Measurements from ENCODE around the gene TNIP1. TPM values are rescaled to one million over a fixed set of nuclear protein-coding genes. Genes with fewer than 3 reads are reported as not detected.

Gene TNIP1
- total RNA-seq, 1 donor from 2014 or later = 87.9 TPM

DNA sequence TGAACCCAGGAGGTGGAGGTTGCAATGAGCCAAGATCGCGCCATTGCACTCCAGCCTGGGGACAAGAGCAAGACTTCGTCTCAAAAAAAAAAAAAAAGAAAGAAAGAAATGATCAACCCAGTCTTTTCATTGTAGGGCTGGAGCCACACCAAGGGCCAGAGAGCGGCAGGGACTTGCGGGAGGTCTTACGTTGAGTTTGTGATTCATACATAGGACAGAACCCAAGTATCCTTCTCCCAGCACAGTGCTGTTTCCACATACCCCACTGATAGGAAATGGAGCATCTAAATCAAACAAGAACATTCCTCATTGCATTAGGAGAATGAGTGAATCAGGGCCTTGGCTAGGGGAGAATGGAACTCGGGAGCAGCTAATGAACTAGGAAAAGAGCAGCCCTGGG lies 3.5 kb upstream of the TNIP1 start:
- DNase-seq (ENCODE audit: low read depth, low spot score) = no peak

DNA sequence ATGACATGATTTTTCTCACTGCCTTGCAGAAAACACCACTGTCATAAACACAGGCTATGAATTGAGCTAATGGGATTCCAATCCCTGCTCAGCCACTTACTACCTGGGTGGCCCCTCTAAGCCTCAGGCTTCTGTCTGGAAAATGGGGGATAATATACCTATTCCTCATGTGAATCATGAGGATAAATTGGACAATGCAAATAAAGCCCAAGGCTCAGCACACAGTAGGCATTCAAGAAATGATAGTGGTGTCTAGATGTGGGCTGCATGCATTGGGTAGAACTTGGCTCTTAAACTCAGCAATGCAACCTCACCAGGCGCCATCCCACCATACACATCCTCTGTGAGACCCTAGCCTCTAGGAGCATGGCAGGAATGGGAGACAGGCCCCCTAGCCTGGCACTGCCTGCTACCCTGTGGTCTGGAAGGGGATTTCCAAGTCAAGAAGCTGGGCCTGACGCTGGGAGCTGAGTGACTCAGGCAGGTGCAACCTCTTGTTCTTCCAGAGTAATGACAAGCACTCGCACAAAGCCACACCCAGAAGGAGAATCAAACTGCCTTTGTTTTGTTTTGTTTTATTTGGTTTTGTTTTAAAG lies 2.3 kb upstream of the TNIP1 start:
- DNase-seq (ENCODE audit: low read depth, low spot score) = no peak

DNA sequence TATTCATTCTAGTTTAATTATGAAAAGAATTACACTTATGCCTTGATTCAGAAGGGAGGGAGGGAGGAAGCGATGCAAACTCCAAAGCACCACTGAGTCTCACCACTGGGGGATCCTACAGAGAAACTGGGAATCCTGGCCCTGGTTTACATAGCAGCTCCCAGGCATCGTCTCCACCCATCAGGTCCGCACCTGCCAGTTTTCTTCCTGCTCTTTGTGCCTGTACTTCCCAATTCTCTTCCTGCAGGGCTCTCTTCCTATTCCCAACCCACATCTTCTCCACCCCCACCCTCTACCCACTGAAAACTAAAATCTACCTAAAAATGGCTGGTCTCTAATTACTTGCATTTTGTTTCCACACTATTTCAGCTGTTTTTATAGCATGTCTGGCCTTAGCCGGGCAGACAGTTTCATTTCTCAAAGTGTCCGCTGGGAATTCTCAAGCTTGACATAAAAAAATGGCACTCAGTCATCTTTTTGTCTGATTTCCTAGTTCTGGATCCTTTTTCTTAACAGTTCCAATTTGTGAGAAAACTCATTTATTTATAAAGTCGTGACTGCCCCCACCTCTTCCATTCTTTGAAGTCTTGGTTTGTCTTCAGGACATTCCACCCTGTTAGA lies 1.6 kb upstream of the TNIP1 start:
- DNase-seq (ENCODE audit: low read depth, low spot score) = no peak

DNA sequence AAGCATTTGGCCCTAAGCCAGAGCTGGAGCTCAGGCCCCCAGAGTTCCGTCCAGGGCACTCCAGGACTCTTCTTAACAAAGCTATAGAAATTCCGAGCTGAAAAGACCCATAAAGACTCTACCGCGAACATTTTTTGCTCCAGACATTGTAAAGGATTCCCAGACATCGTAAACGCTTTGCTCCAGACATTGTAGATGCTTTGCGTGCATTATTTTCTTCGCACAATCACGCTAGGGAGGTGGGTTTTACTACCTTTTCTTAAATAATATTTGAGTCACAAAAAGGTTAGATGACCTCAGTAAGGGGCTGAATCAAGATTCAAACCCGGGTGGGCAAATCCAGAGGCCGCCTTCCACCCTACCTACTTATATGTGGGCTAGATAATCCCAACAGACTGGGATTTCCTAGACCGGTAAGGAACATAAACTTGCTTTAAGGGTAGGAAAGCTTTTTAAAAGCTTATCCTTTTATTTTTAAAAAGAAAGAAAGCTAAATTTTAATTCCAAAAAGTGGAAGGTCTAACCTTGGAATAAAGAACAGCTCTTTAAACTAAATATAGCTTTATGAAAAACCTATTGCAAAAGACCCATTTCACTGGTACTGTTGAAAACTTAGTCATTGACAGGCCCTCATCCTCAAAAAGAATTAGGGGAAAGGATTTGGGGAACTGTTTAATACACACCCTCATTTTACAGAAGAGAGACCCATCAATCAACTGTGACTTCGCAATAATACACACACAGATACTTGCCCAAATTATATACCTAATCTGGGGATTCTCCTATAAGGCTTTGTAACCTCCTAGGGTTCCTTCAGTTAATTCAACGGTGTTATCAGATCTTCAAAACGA lies 822 bp upstream of the TNIP1 start:
- DNase-seq (ENCODE audit: low read depth, low spot score) = no peak

DNA sequence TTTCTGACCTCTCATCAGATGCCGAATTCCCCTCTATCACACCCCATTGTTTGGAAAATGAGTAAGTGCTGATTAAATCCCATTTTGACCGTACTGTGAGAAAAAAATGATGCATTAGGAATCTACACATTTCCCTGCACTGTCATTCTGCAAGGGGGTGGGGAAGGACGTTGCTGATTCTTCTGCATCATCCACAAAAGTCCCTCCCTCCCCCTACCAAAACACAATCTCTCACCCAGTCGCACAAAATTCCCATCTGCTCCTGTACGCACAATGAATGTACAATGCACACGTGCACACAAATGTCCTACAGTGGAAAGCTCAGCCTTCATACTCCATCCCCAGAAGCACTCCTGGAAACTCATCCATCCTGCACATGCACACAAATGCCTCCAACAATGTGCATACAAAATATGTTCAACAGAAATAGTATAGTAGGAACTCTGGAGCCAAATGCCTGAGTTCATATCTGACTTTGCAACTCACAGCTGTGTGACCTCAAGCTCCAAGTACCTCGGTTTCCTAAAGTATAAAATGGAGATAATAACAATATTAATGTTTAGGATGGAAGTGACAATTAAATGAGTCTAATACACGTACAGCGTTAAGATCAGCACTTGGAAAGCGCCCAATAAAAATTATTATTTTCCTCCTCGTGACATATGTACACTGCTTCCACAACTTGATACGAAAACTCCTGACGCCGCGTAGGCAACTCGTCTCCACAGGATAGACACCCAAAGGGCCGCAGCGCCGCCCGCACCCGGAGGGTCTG lies 809 bp downstream of the TNIP1 start:
- DNase-seq (ENCODE audit: low read depth, low spot score) = no peak

DNA sequence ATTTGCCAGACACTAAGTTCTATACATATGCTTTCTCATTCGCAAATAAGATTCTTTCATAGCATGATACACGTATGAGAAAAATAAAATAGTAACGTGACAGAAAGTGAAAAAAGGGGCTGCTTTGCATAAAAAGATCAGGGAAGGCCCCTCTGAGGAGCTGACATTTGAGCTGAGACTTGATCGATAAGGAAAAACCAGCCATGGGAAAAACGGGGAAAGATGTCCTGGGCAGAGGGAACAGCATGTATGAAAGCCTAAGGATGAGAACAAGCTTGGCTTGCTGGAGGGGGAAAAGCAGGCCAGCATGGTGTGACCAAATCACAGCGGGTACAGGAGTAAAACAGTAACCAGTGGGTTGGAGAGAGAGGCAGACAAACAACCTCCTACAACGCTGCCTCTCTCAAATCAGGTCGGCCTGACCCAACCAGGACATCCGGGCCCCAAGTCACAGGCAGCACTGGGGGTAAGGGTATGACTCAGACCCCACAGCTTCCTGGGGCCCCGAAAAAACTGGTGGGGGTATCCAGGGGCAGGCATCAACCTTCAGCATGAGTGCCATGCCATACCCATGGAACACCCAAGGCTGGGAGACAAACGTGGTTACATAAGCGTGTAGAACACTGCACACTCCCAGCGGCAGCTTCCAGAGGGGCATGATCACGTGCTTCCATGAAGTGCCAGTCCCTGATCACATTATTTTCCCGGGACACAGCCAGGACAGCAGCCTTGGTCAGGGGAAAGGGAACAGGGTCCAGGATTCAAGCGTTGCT lies 2.2 kb downstream of the TNIP1 start:
- DNase-seq (ENCODE audit: low read depth, low spot score) = no peak

DNA sequence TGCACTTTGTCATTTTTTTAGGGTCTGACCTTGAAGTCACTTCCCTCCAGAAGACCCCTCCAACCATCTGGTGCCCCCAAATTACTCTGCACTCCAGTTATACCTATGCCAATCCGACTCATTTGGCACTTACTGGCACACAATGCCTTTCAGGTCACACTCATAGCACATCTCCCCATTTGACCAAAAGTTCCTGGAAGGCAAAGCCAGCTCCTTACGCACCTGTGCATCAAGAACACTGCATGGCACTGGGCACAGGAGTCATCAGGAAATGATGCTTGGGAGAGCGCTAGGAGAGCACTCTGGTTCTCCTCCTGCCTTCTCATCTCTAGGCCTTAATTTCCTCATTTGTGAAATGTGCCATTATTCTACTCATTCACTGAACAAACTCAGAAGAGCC lies 2.9 kb downstream of the TNIP1 start:
- DNase-seq (ENCODE audit: low read depth, low spot score) = no peak

DNA sequence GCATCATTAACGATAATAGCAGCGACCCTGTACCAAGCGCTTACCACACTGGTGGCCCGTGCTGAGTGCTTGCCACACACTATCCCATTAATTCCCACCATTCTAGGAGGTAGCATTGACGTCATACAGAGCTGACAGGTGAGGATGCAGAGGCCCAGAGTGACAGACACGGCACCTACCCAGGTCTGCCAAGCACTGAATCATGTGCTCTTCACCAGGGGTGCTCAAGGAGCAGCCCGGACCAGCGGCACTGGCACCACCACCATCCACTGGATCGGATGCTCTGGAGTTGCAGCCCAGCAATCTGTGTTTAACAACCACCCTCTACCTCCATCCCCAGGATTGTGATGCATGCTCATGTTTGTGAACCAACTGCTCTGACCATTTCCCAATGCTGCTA lies 3.4 kb downstream of the TNIP1 start:
- no peak for DNase-seq (ENCODE audit: low read depth, low spot score)

DNA sequence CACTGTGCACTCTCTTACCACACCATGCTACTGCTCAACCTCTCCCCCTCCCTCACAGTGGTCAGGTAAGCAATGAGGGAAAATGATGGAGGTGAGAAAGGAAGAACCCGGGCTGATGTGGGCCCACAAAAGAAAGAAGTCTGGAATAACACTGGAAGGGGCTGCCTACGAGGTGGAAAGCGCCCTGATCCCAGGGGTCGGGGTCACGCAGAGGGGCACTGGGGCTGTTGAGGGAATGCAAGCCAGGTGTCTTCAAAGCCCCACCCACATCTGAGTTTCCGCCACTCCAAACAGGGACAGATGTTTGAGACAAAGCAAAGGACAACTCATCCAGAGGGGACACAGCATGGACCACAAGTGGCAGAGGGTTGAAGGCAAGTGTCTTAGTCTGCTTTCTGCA lies 4.2 kb downstream of the TNIP1 start:
- no peak for DNase-seq (ENCODE audit: low read depth, low spot score)

DNA sequence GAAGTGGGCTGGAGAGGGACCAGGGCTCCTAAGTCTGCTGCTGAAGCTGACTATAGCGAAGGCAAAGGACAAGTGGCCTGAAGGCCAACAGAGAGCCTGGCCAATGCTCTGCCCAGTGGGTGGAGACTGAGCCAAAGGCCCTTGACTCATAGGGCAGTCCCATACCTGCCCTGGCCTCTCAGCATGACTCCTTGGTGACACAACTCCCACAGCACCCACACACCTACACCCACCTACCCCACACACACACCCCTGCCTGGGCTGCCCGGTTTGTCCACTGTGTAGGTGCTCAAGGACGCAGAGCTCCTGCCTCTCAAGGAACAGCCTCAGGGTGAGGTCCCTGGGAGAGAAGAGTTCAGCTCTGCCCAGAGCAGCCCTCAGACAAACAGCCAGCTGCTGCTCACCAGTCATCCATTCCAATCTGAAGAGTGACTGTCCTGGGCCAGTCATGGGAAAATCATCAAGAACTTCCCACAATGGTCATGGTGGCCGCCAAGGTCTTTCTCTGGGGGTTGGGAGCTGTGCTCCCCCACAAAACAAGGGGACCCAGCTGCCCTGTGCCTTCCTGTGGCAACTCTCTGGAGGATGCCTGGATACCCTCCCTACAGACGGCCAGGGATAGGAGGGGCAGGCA lies 5.0 kb downstream of the TNIP1 start:
- no peak for DNase-seq (ENCODE audit: low read depth, low spot score)

DNA sequence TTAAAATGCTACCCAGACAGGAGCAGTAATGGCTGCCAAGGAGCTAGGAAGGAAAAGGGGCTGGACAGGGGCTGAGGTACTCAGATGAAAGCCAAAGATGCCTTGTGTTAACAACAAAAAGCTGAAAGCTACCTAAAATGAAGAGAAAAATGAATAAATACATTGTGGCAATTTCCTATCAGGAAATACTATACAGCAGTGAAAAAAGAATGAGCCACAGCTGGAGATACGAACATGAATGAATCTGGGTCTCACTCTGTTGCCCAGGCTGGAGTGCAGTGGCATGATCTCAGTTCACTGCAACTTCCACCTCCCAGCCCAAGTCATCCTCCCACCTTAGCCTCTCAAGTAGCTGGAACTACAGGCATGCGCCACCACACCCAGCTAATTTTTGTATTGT lies 6.3 kb downstream of the TNIP1 start:
- DNase-seq (ENCODE audit: low read depth, low spot score) = no peak

DNA sequence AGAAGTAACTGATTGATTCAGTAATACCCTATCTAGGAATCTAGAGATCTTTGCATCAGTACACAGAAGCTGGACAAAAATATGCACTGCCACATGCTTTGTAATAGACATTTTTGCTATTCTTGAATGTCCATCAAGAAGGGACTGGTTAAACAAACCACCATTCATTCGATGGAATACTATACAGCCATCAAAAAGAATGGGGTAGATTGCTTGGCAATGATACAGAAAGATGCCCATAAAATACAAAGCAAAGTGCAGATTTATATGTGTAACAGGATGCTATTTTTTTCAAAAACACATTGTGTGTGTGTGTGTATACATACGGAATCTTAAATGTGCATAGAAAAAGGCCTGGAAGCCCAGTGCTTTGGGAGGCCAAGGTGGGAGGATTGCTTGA lies 7.6 kb downstream of the TNIP1 start:
- no peak for DNase-seq (ENCODE audit: low read depth, low spot score)

DNA sequence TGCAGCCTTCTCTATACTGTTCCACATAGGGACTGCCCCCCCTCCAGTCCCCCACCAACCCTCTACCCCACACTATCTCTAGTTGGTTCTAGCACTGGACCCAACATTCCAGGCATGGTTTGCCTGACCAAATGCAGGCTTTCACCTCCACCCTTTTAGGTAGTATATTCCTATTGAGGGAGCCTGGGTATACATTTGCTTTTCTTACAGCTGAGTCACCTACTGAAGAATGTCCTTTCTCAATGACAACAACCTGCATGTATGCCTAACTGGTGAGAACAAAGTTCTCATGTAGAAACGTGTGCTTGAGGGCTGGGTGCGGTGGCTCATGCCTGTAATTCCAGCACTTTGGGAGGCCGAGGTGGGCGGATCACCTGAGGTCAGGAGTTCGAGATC lies 8.2 kb downstream of the TNIP1 start:
- DNase-seq (ENCODE audit: low read depth, low spot score) = no peak

DNA sequence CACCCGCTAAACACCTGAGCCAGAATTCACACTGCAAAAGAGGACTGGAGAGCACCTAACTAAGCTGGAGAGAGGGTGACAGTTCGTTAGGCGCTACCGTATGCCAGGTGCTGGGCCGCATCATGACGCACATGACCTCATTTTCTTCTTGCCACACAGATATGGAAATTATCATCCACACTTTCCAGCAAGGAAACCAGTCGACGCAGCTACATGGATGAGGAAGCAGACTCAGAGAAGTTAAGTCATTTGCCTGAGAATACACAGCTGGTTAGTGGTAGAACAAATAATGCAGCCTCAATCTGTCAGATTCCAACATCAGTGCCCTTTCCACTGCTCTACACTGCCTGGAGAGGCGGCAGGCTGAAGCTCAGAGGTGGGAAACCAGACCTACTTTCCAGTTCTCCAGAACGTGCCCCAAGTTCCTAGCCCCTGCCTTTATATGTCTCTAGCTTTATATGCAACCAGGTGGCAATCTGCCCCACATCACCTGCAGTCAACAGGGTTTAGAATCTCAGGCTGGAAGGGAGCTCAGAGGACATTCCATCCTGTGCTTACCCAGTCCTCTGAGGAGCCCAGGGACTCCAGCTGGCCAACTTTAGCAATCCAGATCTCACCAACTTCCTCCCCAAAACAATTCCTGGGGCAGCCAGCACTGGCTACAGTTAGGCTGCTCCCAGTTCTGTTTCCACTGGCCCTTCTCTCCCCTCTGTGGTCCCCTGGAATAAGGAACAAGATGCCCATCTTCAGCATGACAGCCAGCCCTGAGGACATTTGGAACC lies 8.8 kb downstream of the TNIP1 start:
- no peak for DNase-seq (ENCODE audit: low read depth, low spot score)

DNA sequence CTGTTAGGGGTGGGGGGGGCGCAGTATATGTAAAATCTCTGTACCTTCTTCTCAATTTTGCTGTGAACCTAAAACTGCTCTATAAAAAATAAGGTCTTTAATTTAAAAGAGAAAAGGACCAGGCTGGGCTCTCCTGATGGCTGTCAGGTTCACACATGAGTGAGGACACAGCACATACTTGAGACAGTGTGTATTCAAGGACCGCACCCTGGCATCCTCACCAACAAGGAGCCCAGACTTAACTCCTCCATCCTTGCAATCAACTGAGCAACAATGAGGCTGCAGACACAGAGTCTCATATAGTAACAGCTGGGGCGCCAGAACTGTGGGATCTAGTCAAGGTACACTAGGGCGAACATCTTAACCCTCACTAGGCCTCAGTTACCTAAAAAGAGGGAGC lies 9.8 kb downstream of the TNIP1 start:
- DNase-seq (ENCODE audit: low read depth, low spot score) = no peak

DNA sequence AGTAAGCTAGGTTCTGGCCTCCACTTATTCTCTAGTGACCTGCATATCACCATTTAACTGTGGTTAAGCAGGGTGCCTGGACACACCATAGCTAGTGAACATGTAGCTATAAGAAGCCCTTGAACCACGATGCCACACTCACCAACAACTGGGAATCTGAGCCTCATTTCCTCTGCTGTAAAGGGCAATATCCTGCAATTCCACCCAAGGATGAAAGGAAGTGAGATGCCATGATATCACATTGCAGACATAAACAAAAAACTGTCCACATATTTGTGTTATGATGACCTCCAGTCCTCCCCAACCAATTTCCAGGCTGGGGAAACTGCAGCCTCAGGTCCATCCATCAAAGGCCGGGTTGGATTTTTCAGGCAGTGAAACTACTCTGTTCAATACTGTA lies 10.4 kb downstream of the TNIP1 start:
- no peak for DNase-seq (ENCODE audit: low read depth, low spot score)

DNA sequence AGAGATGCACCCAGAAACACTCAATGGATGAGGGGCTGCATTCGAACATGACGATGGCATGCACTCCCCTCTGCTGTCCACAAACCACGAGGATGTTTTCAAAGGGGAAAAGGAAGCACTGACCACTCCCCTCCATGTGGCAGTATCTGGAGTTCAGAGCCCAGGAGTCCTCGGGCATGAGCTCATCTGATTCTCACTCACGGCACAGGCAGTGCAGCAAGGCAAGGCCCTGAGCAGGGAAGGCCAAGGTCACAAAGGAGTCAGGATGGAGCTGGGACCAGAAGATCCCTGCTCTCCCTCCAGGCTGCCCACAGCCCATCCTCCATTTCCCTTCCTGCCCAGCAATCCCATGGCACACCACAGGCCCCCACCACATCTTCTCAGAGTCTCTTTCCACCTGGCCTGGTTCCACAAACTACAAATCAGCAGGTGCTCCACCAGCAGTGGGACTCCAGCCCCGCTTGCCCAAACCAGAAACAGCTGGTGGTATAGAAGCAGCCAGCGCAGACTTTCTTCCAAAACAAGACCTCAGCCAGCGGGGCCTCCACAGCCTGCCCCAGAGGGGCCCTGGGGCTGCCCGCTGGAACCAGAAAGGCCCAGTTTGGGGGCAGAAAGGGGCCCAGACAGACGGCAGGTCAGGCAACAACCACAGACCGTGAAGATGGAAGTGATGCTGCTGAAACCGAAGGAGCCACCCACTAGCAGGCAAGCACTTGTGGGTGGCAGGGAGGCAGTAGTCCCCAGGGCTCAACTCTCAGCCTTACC lies 12.2 kb downstream of the TNIP1 start:
- DNase-seq (ENCODE audit: low read depth, low spot score) = no peak

DNA sequence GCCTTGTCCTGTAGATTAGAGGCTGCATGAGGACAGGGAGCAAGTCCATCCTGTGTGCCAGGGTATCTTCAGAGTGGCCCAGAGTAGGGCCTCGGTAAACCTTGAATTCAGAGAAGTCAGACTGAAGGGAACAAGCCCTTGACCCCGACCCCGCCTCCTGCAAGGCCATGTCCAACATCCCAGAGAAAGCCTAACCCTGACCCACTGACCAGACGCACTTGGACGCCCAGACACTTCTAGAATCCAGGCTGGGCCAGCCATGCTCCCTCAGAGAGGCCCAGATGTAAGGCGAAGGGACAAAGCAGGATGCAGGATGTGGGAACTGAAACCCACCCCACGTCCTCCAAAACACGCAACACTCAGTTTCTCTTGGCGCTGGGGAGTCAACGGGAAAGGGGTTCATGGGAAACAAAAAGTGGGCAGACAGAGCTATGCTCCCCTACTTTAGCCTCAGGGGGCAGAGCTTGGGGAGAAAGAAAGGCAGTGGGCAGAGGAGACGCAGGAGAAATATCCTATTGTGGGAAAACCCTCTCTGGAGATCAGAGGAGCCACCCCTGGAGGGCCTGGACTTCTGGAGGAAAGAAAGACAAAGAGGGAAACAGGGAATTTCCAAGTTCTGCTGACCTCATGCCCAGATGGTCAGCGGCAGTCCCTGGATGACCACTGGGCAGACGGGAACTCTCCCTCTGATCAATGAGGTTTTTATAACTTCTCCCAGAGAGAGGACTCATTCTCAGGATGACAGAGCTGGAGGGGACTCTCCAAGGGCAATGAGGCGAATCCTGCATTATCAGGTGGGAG lies 13.0 kb downstream of the TNIP1 start:
- no peak for DNase-seq (ENCODE audit: low read depth, low spot score)
